Fibroblast of skin of right biceps (primary cell): ENCODE measurements around the gene HMX1.

Experiments used
- DNase-seq: peaks from one replicate; pipeline ENCODE4 v3.0.0-alpha.2; 2013

HMX1 gene

DNA sequence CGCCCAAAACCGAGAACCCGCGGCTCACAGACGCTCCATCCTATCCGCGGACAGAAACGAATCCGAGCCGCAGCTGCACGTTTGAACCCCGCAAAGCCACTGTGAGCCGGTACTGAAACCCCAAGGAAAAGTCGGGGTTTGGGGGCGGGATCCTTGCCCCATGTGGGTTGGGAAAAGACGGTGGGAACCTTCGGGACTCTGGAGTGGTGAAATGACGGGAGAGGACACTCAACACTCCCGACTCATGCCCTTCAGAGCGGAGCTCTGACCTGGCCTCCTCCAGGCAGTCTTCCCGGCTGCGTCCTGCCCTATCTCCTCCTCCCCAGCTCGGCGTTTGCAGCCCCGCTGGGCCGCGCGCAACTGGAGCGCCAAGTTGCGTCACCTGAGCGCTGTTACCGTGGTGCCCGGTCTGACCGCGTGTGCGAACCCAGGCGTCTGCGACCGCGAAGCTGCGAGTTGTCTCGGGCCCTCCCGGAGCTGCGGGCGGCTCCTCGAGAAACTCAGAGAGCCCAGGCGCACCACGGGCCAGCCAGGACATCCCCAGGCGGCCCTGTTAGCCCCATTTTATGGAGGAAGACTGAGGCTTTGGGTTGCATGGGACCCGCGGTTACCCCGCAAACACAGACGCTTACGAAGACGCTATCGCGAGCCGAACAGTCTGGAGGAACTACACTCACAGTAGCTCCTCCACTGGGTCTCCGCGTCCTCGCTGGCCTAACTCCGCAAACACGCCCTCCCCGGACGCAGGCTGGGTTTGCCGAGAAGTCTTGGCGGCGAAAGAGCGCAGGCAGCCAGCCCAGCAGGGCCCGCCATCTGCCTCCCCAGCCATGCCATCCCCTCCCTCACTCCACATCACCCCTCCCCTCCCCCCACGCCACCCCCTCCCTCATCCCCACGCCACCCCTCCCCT, 20.3 kb upstream of the HMX1 start:
- DNase-seq, result peak; percentile 7

DNA sequence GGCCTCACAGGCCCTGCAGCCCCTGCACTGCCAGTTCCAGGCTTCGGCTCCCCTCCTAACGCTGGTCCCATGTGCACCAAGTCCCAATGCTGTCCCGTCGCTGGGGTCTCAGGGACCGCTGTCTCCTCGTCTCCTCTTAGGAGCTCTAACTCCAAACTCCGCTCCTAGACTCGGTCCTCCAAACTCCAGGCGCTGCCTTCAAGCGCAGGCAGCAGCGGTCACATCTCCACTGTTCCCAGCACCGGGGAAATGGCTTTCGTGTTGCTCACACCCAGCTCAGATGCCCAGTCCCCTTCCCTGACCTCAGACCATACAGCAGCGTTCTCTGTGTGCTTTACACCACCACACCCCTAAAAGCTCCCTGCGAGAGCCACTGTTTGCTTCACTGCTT, 19.6 kb upstream of the HMX1 start:
- DNase-seq, result no peak

- DNase-seq, result no peak
Observed at GRCh38 chr4:8888856-8889255, 17.2 kb upstream of the HMX1 start.

DNA sequence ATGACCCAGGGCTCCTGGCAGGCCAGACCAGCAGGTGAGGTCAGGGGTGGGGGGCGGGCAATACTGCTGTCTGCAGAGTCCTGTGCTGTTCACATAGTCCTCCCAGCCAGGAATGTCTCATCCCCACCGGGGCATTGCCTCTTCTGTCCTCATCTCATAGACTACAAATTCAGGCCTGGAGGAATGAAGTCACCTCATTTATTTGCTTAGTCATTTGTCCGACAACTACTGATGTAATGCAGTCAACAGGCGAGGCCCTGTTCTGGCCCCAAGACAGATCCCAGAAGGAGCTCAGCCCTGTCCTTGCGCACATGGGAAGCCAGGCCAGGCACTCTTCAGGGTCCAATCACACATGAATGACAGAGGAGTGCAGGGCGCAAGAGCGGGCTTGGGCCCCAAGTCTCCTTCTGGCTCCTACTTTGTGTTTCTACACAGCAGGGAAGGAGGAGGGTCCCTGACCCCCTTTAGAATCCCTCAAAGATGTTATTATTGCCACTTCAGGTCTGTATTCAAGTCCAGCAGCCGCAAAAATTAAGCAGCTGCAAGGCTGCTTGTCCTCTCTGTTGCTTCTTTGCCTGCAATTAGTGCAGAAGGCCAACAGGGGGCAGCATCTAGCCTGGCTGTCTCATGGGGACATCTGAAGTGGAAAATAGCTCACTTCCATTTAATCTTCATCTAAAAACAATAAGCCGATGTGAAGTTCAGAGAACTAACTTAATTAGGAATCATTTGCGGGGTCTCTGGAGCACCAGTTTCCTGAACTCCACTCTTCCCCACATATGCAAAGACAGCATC, 15.2 kb upstream of the HMX1 start:
- DNase-seq, result no peak

GRCh38 chr4:8882239-8882638, 10.6 kb upstream of the HMX1 start:
- DNase-seq, result no peak

GRCh38 chr4:8880851-8881250, 9.2 kb upstream of the HMX1 start:
- no peak for DNase-seq

GRCh38 chr4:8879574-8879973, 7.9 kb upstream of the HMX1 start:
- DNase-seq, result no peak

- no peak for DNase-seq
Observed at GRCh38 chr4:8878421-8878820, 6.8 kb upstream of the HMX1 start.

DNA sequence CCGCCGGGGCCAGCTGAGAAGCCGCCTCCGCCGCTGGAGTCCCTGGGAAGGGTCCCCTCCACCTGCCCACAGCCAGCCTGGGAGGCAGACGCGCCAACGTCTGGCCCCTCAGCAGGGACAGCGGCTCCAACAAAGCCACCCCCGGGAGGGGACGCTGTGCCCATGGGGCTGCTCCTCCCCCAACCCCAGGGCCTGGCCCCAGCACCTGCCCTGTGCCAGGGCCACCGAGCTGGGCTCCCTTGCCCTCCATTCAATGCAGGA, 6.1 kb upstream of the HMX1 start:
- DNase-seq, result no peak

GRCh38 chr4:8876982-8877779, 5.5 kb upstream of the HMX1 start:
- DNase-seq, result no peak

DNA sequence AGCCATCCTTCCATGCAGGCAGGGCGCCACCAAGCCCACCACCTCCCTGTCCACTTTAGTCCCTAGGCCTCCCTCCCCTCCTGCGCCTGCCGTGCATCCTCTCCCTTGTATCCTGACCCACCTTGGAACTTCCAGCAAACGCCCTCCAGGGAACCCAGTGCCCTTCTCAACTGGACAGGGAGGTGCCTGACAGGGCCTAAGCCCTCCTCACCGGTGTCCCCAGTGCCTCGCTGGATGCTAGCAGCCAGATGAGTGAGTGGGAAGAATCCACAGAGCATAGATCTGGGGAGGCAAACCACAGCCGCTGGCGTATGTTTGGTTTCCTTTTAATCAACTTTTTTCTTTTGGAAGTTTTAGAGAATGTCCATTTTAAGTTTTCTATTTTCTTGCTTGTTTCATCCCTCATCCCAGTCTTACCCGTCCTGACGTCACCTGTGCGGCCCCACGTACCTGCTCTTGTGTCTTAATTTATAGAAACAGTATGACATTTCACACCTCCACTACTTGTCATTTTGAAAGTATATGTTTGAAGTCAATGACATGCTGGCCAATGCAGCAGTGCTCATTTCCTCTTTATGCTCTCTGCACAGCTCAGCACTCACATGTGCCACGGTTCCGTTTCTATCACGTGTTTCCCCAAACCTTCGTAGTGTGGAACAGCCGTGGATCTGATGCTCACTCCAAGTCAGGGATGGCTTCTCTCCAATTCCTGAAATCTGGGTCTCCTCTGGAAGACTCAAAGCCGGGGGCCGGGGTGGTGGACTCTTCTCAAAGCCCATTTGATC, 3.4 kb upstream of the HMX1 start:
- no peak for DNase-seq

DNA sequence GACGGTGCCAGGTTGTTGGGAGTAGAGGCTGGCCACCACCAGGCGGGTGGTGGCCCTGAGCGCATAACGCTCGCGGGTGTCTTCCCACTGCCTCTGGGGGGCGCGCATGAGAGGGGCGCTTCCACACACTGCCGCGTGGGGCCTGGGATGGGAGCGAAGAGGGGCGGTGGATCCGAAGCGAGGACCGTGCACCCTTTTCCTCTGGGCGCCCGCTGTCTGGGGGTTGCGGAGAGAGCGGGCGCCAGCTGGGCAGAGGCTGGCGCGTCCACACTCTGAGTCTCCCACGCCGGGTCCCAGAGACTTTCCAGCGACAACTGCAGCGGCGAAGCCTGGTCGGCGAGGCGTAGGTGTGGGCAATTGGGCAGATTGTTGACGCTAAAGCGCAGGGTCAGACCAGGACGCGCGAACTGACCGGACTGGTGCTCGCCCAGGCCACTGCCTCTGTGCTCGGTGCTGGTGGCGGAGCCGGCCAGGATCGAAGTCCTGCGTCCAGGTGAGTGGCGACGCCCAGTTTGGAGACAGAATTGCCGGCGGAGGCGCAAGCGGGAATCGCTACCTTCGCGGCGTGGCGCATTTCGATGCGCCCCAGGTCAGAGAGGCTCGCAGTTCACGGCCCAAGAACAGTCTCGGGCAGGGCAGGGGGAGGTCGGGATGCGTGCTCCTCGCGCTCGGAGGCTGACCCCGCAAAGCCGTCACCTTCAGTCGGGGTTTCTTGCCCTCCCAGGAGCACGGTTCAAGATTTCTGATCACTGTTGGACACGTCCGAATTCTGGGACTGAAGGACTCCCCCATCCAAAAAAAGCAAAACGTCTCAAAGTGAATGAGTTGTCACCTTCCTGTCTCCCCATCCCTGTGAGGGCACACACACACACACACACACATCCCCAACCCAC, 2.6 kb upstream of the HMX1 start:
- DNase-seq, result no peak

DNA sequence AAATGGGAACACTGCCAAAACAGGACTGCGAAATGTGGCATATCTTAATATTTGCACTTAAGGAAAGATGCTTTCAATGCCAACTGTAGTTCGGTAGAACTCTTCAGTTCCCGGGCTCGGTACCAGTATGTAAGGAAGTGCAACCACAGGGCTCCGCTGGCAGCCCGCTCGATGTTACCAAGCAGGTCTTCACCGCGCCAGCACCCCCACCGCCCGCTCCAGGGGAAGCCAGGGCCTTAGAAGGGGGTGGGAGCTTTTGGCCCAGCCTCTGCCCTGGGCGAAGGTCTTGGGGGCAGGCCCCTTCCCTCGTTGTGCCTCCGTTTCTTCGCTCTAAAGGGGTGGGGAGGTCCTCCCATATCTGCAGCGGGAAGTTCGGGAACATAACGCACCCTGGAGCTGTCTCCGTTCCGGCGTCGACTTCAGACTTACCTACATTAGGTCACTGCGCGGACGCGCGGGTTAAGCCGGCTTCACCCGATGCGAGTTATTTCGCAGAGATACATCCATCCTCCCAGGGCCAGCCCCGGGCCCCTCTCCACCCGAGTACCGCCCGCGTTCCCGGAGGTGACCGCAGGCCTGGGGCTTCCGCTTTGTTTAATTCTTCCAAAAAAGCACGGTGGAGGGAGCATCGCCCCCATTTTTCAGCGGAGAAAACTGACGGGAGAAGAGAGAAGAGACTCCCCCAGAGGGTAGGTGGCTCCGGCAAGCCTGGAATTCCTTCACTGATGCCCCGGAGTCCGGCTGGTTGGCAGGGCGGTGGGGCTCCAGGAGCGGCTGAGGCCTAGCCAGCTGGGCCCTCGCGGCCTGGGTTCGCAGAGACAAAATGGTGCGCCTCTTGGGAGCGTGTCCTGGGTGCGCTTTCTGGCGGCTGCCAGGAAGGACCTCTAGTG, 1.0 kb upstream of the HMX1 start:
- DNase-seq, result no peak

DNA sequence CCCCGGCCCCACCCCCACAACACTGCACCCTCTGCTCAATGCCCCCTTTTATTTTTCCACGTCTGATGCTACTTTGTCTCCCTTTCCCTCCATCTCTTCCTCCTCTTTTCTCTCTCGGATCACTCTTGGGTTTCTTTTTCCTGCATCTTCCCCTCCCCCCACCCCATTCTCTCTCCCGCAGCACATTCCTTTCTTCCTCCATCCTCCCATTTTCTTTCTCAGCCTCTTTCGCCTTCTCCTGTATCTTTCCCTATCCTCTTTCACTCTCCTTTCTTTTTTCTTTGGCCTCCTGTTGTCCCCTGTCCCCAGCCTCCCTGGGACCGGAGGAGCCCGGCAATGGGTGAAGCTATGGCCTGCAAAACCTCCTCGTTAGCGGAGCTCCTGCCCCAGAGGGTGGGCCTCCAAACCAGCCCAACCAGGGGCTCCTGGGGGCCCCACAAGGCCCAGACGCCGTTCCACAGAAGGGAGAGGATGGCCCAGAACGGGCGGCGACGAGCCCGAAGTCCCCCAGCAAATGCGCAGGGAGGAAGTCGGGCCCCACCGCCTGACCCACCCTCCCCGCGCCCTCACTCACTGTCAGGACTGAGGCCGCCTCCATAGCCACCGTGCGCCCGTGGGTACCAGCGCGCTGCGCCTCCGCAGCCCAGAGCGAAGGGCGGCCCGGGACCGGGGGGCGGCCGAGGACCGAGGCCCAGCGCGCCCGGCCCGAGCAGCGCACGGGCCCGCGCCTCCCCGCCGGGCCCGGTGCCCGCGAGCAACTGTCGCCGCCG, 807 bp downstream of the HMX1 start:
- no peak for DNase-seq

GRCh38 chr4:8869898-8870646, 1.6 kb downstream of the HMX1 start:
- no peak for DNase-seq

- DNase-seq, result no peak
Observed at GRCh38 chr4:8869002-8869897, 2.4 kb downstream of the HMX1 start.

DNA sequence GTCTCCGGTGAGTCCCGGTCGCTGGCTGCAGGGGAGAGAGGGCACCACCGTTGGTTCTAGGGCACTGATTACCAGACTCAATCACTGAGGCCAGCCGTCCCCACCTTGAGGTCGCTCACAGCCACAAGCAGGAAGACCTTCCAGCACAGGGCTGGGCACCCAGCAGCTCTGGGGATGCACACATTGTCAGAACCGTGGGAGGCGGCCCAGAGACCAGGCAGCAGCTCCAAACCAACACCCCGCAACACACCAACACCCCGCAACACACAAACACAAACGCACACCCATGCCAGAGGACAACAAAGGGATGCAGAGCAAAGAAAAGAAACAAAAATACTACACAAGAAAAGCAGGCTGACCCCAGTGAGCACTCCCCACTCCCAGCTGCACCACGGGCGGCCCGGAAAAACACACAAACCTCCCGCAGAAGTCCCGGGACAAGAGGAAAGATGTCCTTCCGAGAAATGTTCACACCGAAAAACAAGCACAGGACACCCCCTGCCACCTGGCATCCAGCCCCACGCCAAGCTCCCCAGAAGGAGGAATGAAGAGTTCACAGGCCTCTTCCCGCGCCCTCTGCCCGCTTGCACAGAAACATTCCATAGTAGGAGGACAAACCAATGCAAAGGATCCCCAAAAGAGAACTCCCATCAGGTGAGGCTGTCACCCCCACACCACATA, 3.2 kb downstream of the HMX1 start:
- no peak for DNase-seq
